Stimulated activated CD4-positive, alpha-beta T cell treated with anti-CD3 and anti-CD28 coated beads, TNF-alpha, amount 100 ng/mL, for 1 hour (primary cell): Measurements from ENCODE around the gene ADSS2.
"Not testable (repeated sequence)": the region's sequence is repeated elsewhere in the genome, so short reads cannot be mapped to it uniquely, and the experiment has no call there.

ENCODE experiments used
- DNase-seq, 3 donors: peaks; one replicate each; pipeline ENCODE4 v3.0.0-alpha.2; 2020; ENCODE audit warnings: low read depth in 3 of 3, low spot score in 1 of 3

Gene ADSS2

GRCh38 chr1:244451539-244451950 lies at the start of gene ADSS2:
Gene ADSS2 (minus strand): TSS chr1:244451909. CDS start chr1:244451817, 92 bp downstream.
- DNase-seq: no peak

- not testable (repeated sequence) for DNase-seq
These were observed 48.8 kb upstream of the ADSS2 start for GRCh38 chr1:244500515-244500914.

DNA sequence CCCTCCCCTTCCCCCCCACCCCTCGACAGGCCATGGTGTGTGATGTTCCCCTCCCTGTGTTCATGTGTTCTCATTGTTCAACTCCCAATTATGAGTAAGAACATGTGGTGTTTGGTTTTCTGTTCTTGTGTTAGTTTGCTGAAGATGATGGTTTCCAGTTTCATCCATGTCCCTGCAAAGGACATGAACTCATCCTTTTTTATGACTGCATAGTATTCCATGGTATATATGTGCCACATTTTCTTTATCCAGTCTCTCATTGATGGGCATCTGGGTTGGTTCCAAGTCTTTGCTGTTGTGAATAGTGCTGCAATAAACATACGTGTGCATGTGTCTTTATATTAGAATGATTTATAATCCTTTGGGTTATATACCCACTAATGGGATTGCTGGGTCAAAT lies 47.8 kb upstream of the ADSS2 start:
- not testable (repeated sequence) for DNase-seq

GRCh38 chr1:244497805-244498204 lies 46.1 kb upstream of the ADSS2 start:
- no peak for DNase-seq

GRCh38 chr1:244496186-244496585 lies 44.5 kb upstream of the ADSS2 start:
- DNase-seq: no peak

GRCh38 chr1:244494653-244495052 lies 42.9 kb upstream of the ADSS2 start:
- DNase-seq: no peak

- DNase-seq: not testable (repeated sequence)
These were observed 33.3 kb upstream of the ADSS2 start for GRCh38 chr1:244484971-244485370.

- no peak for DNase-seq
These were observed 21.4 kb upstream of the ADSS2 start for GRCh38 chr1:244473059-244473605.

GRCh38 chr1:244466724-244467123 lies 15.0 kb upstream of the ADSS2 start:
- DNase-seq: no peak

GRCh38 chr1:244461245-244462071 lies 9.7 kb upstream of the ADSS2 start, which contains the start of gene CATSPERE:
Gene CATSPERE (plus strand): TSS chr1:244461273. CDS start chr1:244461430, 157 bp downstream.
- DNase-seq: peak; percentile 24 to 54 (median 41)

- DNase-seq: no peak
These were observed 8.5 kb upstream of the ADSS2 start for GRCh38 chr1:244460197-244460596.

DNA sequence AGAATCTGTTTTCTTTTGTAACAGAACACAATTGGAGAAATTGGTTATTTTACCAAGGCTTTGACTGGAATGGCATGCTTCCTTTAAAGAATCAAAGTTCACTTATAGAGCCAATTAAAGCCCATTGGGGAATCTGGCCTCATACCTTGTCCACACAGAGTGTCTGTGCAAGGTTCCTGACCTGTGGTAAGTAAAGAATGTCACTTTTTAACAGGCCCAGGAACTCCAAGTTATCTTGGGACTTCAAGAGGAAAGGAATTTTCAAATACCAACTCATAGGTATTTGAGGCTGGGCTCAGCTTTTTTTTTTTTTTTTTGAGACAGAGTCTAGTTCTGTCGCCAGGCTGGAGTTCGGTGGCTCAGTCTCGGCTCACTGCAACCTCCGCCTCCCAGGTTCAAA lies 7.1 kb upstream of the ADSS2 start:
- no peak for DNase-seq

DNA sequence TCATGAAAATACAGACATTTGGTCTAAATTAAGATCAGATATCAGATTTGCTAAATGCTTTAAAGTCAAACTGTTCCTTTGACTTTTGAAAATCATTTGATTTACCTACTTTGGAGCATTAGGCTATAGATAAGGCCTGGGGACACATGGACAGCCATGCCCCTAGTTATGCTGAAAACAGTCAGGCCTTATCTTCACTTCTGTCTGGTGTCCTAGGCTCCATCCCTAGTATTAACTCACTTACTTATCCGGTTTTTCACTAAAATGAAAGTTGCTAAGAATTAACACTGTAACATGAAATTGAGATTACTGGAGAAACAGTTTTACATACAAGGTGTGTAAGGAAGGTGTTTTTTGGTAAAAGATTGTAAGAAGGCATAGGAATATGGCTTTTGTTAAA lies 4.9 kb upstream of the ADSS2 start:
- DNase-seq: no peak

DNA sequence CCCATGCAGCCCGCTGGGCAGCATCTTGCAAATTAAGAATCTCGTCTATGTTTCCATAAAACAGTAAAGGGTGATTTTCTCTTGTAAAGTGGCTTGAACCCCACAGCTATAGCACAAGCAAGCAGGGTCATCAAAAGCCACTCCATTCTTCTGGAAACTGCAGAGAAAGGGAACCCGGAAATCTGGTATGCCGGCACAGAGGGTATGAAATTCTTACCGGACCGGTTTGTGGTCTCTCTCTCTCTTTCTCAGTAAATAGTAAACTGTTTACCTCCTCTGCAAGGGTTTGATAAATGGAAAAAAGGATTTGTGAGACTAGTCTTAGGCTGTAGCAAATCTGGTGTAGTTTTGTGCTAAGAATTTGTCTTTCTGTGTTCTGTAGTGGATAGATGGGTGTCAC lies 2.7 kb upstream of the ADSS2 start:
- DNase-seq: no peak

DNA sequence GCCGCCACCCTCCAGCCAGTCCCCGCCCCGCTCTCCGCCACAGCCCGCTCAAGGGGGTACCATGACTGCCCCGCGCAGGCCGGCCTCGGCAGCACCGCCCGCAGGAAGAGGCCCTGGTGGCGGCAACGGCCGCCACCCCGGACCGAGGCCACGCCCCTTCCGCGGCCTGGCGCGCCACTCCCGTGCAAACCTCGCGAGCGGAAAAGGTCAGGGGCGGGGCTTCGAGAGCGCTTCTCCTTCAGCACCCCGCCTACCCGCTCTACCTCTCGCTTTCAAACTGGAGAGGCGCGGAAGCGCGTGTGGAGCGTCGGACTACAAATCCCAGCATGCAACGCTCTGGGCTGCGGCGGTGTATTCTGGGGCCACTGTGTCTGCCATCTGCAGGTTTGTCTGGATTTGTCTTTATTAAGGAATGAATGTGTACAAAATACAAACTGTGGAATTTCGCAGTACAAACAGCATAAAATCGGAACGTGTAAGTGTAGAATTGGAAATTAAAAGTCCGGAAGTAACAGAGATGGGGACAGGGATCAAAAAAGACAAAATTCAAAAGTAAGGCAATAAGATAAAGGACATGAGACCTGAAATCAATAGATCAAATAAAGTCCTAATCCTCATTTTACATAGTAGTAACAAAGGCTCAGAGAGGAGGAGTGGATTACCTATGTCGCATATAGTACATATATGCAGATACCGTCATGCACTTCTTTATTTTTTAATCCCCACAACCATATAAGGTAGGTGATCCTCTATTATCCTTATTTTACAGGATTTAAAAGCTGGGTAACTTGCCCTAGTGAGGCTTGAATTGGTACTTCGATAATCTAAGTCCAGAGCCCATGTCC lies 464 bp upstream of the ADSS2 start:
- DNase-seq: peak; percentile 95 to 97 (median 97)

GRCh38 chr1:244450597-244451538 lies 841 bp downstream of the ADSS2 start:
- DNase-seq: peak in 2 of 3 donors; percentile 7 to 42

DNA sequence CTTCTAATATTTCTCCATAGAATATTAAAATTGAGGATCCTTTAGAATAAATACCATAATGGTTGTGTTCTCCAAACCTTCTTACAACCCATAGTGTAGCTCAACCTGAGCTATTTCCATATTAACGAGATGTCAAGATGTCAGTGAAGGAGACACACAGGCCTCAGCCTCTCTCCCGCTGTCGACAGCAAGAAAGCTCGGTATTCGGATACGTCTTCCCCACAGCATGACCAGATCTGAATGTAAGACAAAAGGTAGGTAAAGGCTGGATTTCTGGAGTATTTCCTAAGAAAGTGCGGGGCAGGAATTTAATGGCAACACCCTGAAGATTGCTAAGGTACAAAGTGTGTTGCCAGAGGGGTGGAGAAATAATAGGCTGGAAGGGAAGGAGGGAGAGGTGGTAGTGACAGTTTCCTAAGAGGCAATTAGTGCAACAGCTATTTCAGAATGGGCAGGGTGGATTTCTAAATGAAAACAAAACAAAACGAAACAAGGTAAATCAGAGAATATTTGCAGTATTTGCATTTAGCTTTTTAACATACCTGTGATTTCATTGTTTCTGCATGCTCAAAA lies 1.7 kb downstream of the ADSS2 start:
- no peak for DNase-seq

DNA sequence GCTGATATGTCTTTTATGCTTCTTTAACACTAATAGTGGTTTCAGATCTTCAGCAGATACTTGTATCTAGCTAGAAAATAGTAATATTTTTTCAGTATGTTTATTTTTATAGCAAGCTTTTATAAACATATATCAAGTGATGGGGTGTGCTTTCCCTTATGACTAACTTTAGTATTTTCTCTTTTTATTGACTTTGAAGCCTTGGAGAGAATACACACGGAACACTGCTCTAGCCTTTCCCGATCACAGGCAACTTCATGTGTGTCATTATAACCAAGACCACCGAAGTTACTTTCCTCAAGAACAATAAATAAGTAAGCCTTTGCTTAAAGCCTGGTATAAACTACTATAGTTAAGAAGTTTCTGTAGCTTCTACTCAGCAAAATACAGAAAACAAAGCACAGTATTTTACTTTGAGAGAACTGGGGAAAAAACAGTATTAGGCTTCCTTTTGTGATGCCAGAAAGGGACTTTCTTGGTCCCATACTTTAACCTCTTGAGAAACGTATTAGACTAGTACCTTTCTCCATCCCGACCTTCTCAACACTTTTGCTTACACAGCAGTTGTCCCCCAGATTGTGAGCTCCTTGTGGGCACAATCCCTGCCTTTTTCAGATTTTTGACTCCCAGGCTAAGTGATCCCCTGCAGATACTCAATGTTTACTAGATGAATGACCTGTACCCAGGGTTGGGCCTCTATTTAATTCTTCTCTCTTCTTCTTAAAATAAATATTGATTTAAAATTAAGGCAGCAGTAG lies 3.3 kb downstream of the ADSS2 start:
- DNase-seq: no peak

DNA sequence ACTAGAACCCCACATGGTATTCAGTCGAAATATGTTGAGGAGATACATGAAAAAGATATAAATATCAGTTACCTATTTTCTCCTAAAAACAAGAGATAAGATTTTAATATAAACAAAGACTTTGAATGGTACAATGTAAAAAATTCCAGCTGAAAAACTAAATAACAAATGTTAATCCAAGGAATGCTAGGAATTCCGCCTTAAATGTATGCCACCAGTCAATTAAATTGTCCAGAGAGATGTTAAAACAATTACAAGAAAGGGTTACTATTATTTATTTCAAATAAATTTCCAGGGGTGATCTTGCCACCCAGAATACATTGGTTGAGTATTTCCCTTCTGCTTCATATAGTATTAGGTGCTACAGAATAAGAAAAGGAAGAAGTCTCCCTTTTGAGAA lies 4.2 kb downstream of the ADSS2 start:
- no peak for DNase-seq
